Sigmoid colon (tissue), 7 donors: ENCODE measurements around the gene KCNF1. TPM values are rescaled to one million over a fixed set of nuclear protein-coding genes. Genes with fewer than 3 reads are reported as not detected.

ENCODE experiments used
- DNase-seq: peaks from one replicate; pipeline ENCODE4 v3.0.0-alpha.2; 2019
- H3K27ac ChIP-seq, 4 donors: fragments of 200-600 bp; sonication (generic); one replicate each; pipeline ENCODE4 v1.5.1; 2016 to 2019; ENCODE audit warnings: mild to moderate bottlenecking in 1 of 4
- H3K27me3 ChIP-seq, 3 donors: fragments of 200-600 bp; sonication (generic); one replicate each; pipeline ENCODE4 v1.5.1; 2019; ENCODE audit warnings: mild to moderate bottlenecking in 1 of 3
- H3K36me3 ChIP-seq, 4 donors: fragments of 200-600 bp; sonication (generic); one replicate each; pipeline ENCODE4 v1.5.1; 2016 to 2019
- H3K4me1 ChIP-seq, 4 donors: fragments of 200-600 bp; sonication (generic); one replicate each; pipeline ENCODE4 v1.5.1; 2017 to 2019
- H3K4me3 ChIP-seq, 4 donors: fragments of 200-600 bp; sonication (generic); one replicate each; pipeline ENCODE4 v1.5.1; 2017 to 2019; ENCODE audit warnings: mild to moderate bottlenecking in 2 of 4, moderate library complexity in 1 of 4
- H3K9me3 ChIP-seq, 4 donors: fragments of 200-600 bp in 3 of 4; sonication (generic) in 3 of 4; one replicate each; pipeline versions ENCODE4 v1.5.1 to v1.6.1; 2013 to 2019
- CTCF ChIP-seq, 4 experiments: fragments of 450-650 bp in 3 of 4; fragments of 200-600 bp in 1 of 4; IDR thresholded peaks; one replicate each; pipeline ENCODE4 v1.5.1; 2016 to 2019; ENCODE audit warnings: antibody characterized with exemption in 4 of 4, mild to moderate bottlenecking in 3 of 4, moderate library complexity in 2 of 4
- EP300 ChIP-seq, 4 donors: sonication (generic); formaldehyde crosslinking; IDR thresholded peaks; one replicate each; pipeline ENCODE4 v1.6.1; 2017; ENCODE audit warnings: antibody characterized with exemption in 4 of 4
- POLR2A ChIP-seq, 2 donors: fragments of 450-650 bp; IDR thresholded peaks; one replicate each; pipeline ENCODE4 v1.6.1; 2016; ENCODE audit warnings: antibody characterized with exemption in 2 of 2, mild to moderate bottlenecking in 2 of 2, moderate library complexity in 2 of 2
- POLR2AphosphoS5 ChIP-seq, 4 donors: sonication (generic); formaldehyde crosslinking; IDR thresholded peaks; one replicate each; pipeline ENCODE4 v1.6.1; 2017; ENCODE audit warnings: antibody characterized with exemption in 4 of 4
- WGBS, 2 donors: extraction: QIAGEN DNeasy Blood & Tissue Kit; methylation state at CpG; one replicate each; pipeline ENCODE4 v1.1.7; 2013; 5-methylcytosine and 5-hydroxymethylcytosine counted together
- intact Hi-C: fragments of 100-400 bp; cut with DNase I; formaldehyde crosslinking; loops from one replicate; pipeline ENCODE4 v1.15.1; 2023
- polyA plus RNA-seq, 3 donors: library from polyadenylated mRNA; stranded (reverse); fragments of 200-250 nt; gene quantifications; one replicate each; pipeline ENCODE4 v1.2.3, GENCODE V29; 2013
- total RNA-seq, 4 donors: library from RNA; depleted of rRNA; stranded (reverse); fragments of >200 nt; gene quantifications; one replicate each; pipeline ENCODE4 v1.1.0, GENCODE V29; 2016
- donor health status: healthy with polysubstance abuse.
- donor health status: Bipolar disorder and iron deficiency.
- donor health status: healthy.

KCNF1 gene
- total and polyA plus RNA-seq, 7 donors = 0.16 to 1.4 (median 0.94) TPM; not detected in 1

DNA sequence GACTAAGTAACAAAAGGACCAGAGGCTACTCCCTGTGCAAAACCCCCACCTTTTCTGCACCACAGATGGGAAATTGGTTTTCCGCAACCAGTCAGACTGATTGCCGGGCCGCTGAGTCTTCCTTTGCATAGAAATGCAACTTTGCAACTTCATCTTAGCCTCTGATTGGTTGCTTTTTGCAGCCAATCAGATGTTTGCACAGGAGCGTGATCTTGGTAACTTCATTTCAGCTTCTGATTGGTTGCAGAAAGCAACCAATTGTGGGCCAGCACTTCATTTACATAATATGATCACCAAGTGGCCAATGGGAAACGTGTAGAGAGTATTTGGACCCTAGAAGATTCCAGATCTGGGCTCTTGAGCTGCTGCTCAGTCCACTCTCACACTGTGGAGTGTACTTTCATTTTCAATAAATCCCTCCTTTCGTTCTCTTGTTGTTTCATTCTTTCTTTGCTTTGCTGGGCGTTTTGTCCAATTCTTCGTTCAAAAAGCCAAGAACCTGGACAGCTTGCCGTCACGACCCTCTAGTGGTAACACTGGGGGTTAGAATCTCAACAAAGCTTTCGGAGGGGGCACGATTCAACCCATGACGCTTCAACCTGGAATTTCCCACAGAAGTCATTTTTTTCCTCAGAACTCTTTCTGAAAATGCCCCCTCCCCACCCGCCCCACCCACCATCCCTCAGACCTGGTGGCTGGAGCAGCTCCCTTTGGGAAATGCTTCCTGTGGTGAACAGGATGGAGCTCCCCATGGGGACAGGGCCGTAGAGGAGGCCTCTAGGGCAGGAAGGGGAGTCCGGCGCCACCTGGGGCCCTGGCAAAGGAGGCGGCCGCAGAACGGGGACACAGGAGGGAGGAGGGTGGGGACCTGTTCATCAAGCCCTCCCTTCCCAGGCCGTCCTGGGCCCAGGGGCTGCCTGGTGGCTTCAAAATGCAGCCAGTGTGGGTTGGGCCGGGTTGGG is 31.8 kb upstream of the KCNF1 start:
- no peak for DNase-seq
- H3K27me3 ChIP-seq = no peaks in the 10 kb centered on the region
- H3K9me3 ChIP-seq = no peaks in the 10 kb centered on the region
- intact Hi-C loops = no loop called here
- TF ChIP-seq EP300 (IDR thresholded peaks at IDR 0.05) = no peak
- TF ChIP-seq POLR2AphosphoS5 (IDR thresholded peaks at IDR 0.05) = no peak
- TF ChIP-seq CTCF (IDR thresholded peaks at IDR 0.05) = no peak
- TF ChIP-seq POLR2A (IDR thresholded peaks at IDR 0.05) = no peak
- WGBS, 2 donors = 89 to 93% methylated on average over 22 of the region's 22 CpGs
- no peak overlapping the region for H3K27ac ChIP-seq
- no peaks in the 10 kb centered on the region for H3K4me1 ChIP-seq
- no peaks in the 10 kb centered on the region for H3K36me3 ChIP-seq
- no peak overlapping the region for H3K4me3 ChIP-seq

- no peak for DNase-seq
- no peaks in the 10 kb centered on the region for H3K36me3 ChIP-seq
- no peaks in the 10 kb centered on the region for H3K27me3 ChIP-seq
- intact Hi-C loops = no loop called here
- H3K4me1 ChIP-seq = no peaks in the 10 kb centered on the region
- TF ChIP-seq POLR2AphosphoS5 (IDR thresholded peaks at IDR 0.05) (no peak), CTCF (IDR thresholded peaks at IDR 0.05) (no peak), POLR2A (IDR thresholded peaks at IDR 0.05) (no peak), EP300 (IDR thresholded peaks at IDR 0.05) (no peak)
- no peak overlapping the region for H3K27ac ChIP-seq
- H3K9me3 ChIP-seq = no peaks in the 10 kb centered on the region
- no peak overlapping the region for H3K4me3 ChIP-seq
- 91 to 93% methylated on average over 20 of the region's 20 CpGs for WGBS, 2 donors
These were observed 31.0 kb upstream of the KCNF1 start for GRCh38 chr2:10880586-10881321.

DNA sequence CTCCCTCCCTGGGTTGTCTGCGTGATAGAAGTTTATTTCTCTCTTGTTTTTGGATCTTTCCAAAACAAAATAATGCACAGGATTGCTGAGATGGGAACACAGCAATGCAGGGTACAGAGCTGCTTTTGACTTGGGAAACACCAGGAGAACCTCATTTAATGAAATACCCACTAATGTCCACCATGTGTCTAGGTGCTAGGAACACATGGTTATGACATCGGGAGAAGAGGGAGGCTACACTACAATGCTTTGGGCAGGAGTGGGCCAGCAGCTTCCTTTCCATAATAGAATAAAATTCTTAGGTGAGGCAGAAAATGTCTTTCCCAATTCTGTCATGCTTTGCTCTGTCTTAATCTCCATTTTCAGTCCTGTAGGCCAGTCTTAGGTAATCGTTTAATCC is 29.2 kb upstream of the KCNF1 start:
- Histone ChIP-seq H3K27me3 (no peaks in the 10 kb centered on the region), H3K4me1 (no peaks in the 10 kb centered on the region), H3K27ac (no peak overlapping the region), H3K36me3 (no peaks in the 10 kb centered on the region), H3K9me3 (no peaks in the 10 kb centered on the region), H3K4me3 (no peak overlapping the region)
- no peak for TF ChIP-seq EP300 (IDR thresholded peaks at IDR 0.05)
- no peak for TF ChIP-seq CTCF (IDR thresholded peaks at IDR 0.05)
- no peak for TF ChIP-seq POLR2AphosphoS5 (IDR thresholded peaks at IDR 0.05)
- TF ChIP-seq POLR2A (IDR thresholded peaks at IDR 0.05) = no peak
- DNase-seq = no peak
- 69 to 84% methylated on average over 3 of the region's 3 CpGs for WGBS, 2 donors
- intact Hi-C loops = no loop called here

DNA sequence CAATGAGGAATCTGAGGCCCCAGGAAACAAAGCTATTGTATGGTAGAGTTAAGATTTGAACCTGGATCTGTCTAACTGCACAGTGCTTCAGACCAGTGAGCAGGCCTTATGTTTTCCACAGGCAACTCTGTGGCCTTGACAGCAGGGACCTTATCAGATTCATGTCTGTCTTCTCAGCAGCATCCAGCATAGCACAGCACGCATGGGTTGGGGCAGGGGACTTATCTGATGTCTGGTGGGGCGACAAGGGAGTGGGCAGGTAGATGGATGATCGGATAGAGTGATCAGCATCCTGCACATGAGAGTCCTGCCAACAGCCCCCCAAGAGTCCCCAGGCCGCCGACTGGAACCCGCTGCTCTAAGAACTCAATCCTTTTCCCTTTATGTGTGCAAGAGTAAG is 28.7 kb upstream of the KCNF1 start:
- Histone ChIP-seq H3K9me3 (no peaks in the 10 kb centered on the region), H3K4me3 (no peak overlapping the region), H3K4me1 (no peaks in the 10 kb centered on the region), H3K27me3 (no peaks in the 10 kb centered on the region), H3K27ac (no peak overlapping the region), H3K36me3 (no peaks in the 10 kb centered on the region)
- DNase-seq = no peak
- no peak for TF ChIP-seq EP300 (IDR thresholded peaks at IDR 0.05)
- no peak for TF ChIP-seq CTCF (IDR thresholded peaks at IDR 0.05)
- no peak for TF ChIP-seq POLR2AphosphoS5 (IDR thresholded peaks at IDR 0.05)
- no peak for TF ChIP-seq POLR2A (IDR thresholded peaks at IDR 0.05)
- intact Hi-C loops = no loop called here
- 89 to 93% methylated on average over 6 of the region's 6 CpGs for WGBS, 2 donors
